ENCODE measurements around the gene PITPNC1.
"Not testable (repeated sequence)": the region's sequence is repeated elsewhere in the genome, so short reads cannot be mapped to it uniquely, and the experiment has no call there.

The PITPNC1 gene

DNA sequence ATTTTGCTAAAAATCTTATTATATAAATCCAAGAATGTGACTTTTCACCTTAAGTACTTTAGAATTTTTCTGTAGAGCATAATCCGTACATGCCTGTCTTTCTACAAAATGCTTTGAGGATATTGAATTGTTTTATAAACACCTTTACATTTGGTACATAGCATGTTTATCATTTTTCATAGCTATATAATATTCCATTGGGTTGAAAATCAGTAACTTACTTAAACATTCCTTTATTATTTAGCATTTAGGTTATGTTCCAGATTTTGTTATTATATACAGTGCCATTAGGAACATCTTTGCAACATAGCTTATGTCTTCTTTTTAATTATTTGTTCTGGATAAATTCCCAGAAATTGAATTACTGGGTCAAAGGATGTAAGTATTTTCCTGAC lies 323.6 kb downstream of the PITPNC1 start:
- no peak for DNase-seq

DNA sequence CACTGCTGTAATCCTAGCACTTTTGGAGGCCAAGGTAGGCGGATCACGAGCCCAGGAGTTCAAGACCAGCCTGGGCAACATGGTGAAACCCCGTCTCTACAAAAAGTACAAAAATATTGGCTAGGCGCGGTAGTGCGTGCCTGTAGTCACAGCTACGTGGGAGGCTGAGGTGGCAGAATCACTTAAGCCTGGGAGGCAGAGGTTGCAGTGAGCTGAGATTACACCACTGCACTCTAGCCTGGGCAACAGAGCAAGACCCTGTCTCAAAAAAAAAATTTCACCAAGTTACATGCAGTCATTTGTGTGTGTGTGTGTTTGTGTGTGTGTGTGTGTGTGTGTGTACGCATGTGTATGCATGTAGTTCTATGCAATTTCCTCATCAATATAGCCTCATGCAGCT lies 325.8 kb downstream of the PITPNC1 start:
- DNase-seq, result not testable (repeated sequence)

DNA sequence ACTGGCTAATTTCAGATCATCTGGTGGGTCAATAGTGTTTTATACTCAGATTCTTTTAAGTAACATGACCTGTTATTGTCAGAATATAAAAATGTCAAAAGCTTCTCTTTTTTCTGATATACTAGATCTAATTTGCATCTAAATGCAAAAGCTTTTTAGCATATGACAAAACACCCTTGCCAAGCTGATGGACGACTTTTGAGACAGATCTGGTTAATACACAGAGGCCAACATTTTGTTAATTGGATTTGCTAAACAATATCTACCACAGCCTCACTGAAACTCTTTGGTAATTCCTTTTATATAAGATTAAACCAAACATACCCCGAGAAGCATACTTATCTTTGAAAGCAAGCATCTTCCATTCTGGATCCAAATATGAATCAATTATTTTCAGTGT lies 330.4 kb downstream of the PITPNC1 start:
- DNase-seq, result no peak

DNA sequence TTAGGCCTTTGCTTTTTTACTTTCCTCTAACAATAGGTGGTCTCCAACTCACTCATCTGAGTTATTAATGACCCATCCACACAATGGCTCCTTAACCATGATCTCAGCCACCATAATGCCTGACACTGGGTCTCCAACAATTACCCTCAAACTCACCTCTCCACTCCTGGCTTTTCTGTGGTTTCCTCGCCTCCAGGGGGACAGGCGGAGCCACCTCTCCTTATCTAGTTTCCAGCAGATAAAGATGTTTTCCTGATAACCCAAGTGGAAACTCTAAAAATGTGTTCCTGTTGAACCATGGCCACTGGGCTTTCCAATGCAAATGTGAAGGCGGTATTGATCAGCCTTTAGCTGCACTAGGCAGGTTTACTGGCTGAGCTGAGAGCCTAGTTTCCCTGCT lies 331.3 kb downstream of the PITPNC1 start:
- DNase-seq, result no peak

DNA sequence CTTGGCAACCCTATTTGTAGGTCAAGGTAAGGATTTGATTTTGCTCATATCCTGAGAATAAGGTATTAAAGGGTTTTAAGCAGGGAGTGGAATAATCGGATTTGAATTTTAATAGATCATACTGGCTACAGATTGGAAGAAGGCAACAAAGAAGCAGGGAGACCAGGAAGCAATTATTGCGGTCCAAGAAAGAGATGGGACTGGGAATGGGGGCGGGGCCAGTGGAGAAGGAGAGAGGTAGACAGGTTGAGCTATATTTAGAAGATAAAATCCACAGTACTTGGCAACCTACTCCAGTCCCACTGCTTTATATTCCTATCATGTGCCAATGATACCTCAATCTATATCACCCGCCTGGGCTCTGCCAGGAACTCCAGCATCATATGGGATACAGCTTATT lies 334.8 kb downstream of the PITPNC1 start:
- DNase-seq, result no peak

DNA sequence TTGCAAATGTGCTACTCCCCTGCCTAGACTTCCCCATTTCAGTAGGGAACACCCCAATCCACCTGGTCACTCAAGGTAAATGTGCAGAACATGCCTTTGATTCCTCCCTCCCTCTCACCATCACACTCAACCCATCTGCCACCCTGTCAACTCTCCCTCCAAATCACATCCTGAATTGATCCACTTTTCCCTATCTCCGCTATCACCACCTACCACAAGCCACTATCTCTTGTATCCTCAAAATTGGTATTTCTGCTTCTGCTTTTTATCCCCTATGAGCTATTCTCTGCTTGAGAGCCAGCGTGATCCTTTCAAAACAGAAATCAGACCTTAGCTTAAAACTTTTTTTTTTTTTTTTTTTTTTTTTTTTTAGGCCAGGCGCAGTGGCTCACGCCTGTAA lies 335.3 kb downstream of the PITPNC1 start:
- no peak for DNase-seq

DNA sequence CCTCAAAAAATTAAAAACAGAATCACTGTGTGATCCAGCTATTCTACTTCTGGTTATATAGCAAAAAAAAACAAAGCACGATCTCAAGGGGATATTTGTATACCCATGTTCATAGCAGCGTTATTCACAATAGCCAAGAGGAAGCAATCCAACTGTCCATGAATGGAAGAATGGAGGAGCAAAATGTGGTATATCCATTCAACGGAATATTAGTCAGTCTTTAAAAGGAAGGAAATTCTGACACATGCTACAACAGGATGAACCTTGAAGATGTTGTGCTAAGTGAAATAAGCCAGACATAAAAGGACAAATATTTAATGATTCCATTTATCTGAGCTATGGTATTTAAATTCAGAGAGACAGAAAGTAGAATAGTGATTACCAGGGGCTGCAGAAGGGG lies 336.1 kb downstream of the PITPNC1 start:
- DNase-seq, result no peak

DNA sequence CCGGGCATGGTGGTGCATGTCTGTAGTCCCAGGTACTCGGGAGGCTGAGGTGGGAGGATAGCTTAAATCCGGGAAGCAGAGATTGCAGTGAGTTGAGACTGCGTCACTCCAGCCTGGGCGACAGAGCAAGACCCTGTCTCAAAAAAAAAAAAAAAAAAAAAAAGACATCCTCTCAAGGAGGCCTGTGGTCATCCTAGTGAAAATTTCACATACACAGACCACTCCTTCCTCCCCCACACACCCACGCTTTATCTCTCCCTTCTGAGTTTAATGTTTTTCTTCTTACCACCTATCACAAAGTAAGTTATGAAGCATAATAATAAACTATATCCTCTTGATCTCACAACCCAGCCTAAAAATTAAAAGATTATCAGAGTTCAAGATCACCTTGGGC lies 339.3 kb downstream of the PITPNC1 start:
- DNase-seq, result no peak

DNA sequence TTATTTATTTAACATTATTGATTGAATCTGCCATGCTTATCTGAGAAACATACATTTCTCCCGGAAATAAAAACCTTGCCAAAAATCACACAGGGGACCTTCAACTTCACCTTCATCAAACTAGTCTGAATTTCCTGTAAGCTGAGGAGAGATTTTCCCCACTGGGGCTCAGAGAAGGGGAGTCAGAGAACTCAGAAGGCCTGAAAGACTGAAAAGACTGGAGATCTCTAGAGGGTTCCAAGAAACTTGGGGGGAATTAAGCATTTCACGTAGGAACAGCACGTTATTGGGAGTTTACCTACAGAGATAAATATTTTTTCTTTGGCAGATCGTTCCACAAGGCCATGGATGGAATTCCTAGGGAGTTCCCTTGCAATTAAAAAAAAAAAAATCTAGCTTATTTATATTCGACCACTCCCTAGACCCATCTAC lies 340.1 kb downstream of the PITPNC1 start:
- DNase-seq, result no peak

DNA sequence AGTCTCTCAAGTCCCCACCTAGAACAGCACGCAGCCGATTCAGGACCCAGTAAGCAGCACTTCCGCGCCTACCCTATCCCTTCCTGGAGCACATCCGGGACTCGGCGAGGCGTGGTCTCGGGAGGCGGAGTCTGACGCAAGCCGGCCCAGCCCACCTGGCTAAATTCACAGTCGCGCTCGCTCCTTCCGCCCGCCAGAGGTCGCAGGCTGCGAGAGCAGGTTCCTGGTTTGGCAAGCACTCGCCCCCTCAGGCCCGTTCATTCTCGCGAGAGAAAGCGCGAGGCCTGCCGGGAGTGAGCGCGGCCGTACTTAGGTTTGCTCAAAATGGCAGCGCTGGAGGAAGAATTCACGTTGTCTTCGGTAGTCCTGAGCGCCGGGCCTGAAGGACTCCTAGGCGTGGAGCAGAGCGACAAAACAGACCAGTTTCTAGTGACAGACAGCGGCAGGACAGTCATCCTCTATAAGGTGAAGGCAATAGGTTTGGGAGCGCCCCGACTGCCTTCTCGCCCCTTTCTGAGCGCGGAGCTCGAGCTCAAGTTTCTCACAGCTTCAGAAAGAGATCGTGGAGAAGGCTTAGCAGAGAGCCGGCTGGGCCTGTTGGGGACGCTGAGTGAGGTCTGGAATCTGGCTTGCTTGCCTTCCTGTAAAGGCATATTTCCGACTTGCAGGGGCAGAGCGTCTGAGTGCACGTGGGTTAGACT lies 340.7 kb downstream of the PITPNC1 start, which contains the start of gene NOL11:
NOL11 (plus strand) TSS at position 313 of the 701 bp plus-strand sequence; CDS start at position 325, 12 bp downstream.
- peak; percentile 98 to 99 for DNase-seq

DNA sequence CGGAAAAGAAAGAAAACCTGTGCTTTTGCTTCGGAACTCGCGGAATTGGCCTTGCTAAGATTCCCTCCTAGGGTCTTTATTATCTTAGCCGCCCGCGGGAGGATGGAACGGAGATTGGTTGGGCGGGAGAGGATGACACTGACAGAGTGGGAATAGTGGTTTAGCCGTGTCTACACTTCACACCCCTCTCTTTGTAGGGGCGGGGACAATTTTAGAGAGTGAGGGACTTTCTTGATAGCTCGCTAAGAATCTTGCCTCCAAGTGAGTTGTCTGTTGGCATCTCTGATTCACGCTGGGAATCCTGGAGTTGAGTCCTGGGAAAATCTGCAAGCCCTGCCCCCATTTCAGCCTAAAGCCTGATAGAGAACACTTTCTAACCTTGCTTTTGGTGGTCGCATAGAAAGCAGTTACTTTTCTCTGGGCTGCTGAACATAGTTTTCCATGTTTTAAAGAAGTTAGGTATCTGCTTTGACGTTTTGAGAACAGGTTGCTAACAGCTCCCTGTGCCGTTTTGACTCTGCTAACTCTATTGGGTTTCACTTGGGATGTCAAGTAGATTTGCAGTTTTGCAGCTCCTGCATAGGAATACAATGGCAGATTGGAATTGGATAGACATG lies 341.4 kb downstream of the PITPNC1 start:
- DNase-seq, result peak; percentile 34 to 52

DNA sequence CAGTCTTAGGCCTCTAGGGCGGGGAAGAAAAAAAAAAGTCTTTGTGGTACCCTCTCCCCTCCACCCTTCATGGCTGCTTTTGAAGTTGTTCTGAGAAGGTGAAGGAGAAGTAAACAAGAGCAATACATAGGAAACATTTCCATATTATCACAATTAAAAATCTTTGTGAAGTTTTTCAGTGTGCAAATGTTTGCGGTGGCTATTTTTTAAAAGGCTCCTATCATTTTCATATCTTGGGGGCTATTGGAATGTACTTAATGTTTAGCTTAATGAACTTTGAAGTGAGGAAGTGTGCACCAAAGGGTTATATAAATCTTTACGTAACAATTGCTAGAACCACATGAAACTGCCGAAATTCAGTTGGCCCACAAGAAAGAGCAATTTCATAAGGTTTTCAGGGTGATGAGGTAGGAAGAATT lies 348.3 kb downstream of the PITPNC1 start:
- no peak for DNase-seq

DNA sequence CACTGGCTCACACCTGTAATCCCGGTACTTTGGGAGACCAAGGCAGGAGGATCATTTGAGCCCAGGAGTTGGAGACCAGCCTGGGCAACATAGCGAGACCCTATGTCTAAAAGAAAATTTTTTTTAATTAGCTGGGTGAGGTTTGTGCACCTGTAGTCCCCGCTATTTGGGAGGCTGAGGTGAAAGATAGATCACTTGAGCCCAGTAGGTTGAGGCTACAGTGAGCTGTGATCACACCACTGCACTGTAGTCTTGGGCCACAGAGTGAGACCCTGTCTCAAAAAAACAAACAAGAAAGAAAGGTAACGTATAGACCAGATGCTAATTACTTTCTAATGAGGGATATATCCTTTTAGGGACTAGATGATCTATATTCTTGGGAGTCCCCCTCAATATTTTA lies 348.7 kb downstream of the PITPNC1 start:
- no peak for DNase-seq

DNA sequence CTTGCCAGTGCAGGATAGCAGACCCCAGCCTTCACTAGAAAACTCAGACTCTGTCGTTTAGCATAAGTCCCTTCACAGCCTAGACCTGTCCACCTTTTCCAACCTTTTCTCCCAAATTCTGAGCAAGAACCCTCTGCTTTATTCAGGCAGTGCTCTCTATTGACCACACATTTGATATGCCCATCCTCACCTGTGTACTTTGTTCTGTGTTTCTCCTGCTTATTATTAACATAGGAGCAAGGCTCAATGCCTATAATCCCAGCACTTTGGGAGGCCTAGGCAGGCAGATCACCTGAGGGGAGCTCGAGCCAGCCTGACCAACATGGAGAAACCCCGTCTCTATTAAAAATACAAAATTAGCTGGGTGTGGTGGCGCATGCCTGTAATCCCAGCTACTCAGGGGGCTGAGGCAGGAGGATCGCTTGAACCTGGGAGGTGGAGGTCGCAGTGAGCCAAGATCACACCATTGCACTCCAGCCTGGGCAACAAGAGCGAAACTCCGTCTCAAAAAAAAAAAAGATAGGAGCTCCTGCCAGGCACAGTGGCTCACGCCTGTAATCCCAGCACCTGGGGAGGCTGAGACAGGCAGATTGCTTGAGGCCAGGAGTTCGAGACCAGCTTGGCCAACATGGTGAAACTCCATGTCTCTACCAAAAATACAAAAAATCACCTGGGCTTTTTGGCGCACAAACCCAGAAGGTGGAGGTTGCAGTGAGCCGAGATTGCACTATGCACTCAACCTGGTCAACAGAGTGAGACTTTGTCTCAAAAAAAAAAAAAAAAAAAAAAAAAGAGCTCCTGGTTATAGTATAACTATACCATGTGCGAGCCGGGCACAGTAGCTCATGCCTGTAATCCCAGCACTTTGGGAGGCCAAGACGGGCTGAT lies 350.3 kb downstream of the PITPNC1 start:
- DNase-seq, result not testable (repeated sequence)

DNA sequence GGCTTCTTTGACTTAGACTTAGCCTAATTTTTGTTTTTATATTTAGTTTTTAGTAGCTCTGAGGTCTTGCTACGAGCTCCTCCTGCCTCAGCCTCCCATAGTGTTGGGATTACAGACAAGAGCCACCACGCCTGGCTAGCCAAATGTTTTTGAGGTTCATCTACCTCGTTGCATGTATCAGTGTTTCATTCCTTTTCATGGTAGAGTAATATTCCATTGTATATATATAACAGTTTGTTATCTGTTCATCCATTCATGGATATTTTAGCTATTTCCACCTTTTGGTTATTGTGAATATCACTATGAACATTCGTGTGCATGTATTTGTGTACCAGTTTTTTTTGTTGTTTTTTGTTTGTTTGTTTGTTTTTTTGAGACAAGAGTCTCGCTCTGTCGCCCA lies 352.8 kb downstream of the PITPNC1 start:
- no peak for DNase-seq

DNA sequence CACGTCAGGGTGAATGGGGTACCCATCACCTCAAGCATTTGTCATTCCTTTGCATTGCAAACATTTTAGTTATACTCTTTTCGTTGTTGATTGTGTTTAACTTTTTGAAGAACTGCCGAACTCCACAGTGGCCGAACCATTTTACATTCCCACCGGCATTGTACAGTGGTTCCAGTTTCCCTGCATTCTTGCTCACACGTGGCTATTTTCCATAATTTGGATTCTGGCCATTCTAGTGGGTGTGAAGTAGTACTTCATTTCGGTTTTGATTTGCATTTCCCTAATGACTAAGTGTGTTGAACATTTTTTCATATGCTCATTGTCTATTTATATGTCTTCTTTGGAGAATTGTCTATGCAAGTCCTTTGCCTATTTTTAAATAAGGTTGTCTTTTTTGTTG lies 353.6 kb downstream of the PITPNC1 start:
- DNase-seq, result no peak

DNA sequence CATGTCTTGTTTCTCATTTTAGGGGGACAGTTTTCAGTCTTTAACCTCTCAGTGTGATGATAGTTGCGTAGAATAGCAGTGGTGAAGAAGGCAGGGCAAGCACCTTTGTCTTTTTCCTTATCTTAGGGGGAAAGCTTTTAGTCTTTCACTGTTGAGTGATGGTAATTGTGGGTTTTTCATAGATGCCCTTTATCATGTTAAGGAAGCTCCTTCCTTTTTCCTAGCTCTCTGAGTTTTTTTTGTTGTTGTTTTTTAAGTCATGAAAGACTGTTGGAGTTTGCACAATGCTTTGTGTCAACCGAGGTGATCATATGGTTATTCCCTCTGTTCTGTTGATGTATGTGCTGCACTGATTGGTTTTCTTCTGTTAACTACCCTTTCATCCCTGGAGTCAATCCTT lies 356.4 kb downstream of the PITPNC1 start:
- no peak for DNase-seq

DNA sequence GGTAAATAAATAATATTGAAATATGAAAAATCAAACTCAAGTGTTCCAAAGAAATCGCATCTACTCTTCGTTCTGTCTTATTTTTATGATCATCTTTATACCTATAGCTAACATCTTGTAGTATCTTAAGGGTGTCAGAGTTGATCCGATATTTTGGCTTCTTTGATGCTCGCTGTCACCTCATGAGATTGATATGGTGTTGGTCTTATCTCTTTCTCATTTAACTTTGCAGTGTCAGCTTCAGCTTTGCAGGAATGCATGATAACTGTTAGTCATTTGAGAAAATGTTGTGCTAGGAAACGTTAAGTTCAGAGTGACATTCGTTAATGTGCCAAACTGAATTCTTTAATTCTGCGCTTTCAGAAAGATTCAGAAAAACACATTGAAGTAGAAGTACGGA lies 360.1 kb downstream of the PITPNC1 start:
- no peak for DNase-seq

DNA sequence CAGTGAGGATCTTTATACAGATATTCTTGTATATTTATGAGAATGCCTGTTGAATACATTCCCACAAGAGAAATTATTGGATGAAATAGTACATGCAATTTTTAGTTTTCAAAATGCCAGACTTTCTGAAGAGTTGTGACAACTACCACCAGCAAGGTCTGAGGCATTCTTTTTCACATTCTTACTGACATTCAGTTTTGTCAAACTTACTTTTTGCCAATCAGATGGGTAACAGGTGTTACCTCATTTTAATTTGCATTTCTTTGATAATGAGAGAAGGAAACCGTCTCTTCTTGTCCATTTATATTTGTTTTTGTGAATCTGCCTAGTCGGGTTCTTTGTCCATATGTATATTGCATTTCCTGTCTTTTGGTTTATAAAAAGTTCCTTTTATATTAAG lies 364.9 kb downstream of the PITPNC1 start:
- no peak for DNase-seq

All from inflammatory macrophage treated with lipopolysaccharide for 1 hour (primary cell).